ENCODE results near the gene WASF2.
A peak's percentile ranks its signal among the peaks of the same experiment; 100 is the strongest.
"Not testable (repeated sequence)": the region's sequence is repeated elsewhere in the genome, so short reads cannot be mapped to it uniquely, and the experiment has no call there.

The WASF2 gene

GRCh38 chr1:27489973-27490741 lies at the start of gene WASF2:
TSS of gene WASF2 (minus strand) at chr1:27490167. CDS start at chr1:27428890, 61,277 bp downstream.
- DNase-seq (ENCODE audit: low spot score), result peak; percentile 98

GRCh38 chr1:27538793-27539192 lies 48.8 kb upstream of the WASF2 start:
- no peak for DNase-seq (ENCODE audit: low spot score)

- DNase-seq (ENCODE audit: low spot score), result not testable (repeated sequence)
Observed at GRCh38 chr1:27538305-27538676, 48.3 kb upstream of the WASF2 start.

GRCh38 chr1:27536767-27537166 lies 46.8 kb upstream of the WASF2 start:
- peak; percentile 69 for DNase-seq (ENCODE audit: low spot score)

- no peak for DNase-seq (ENCODE audit: low spot score)
Observed at GRCh38 chr1:27536010-27536757, 46.2 kb upstream of the WASF2 start.

GRCh38 chr1:27535386-27535785 lies 45.4 kb upstream of the WASF2 start:
- DNase-seq (ENCODE audit: low spot score), result no peak

- DNase-seq (ENCODE audit: low spot score), result no peak
Observed at GRCh38 chr1:27531959-27532685, 42.2 kb upstream of the WASF2 start.

GRCh38 chr1:27530192-27530591 lies 40.2 kb upstream of the WASF2 start:
- DNase-seq (ENCODE audit: low spot score), result no peak

- DNase-seq (ENCODE audit: low spot score), result no peak
Observed at GRCh38 chr1:27529704-27530018, 39.7 kb upstream of the WASF2 start.

GRCh38 chr1:27528818-27529703 lies 39.1 kb upstream of the WASF2 start:
- peak; percentile 72 for DNase-seq (ENCODE audit: low spot score)

- DNase-seq (ENCODE audit: low spot score), result no peak
Observed at GRCh38 chr1:27527890-27528817, 38.2 kb upstream of the WASF2 start.

GRCh38 chr1:27527223-27527889 lies 37.4 kb upstream of the WASF2 start:
- no peak for DNase-seq (ENCODE audit: low spot score)

- DNase-seq (ENCODE audit: low spot score), result no peak
Observed at GRCh38 chr1:27526569-27527222, 36.7 kb upstream of the WASF2 start.

- DNase-seq (ENCODE audit: low spot score), result peak; percentile 65
Observed at GRCh38 chr1:27525296-27526272, 35.6 kb upstream of the WASF2 start.

GRCh38 chr1:27523337-27524020 lies 33.5 kb upstream of the WASF2 start:
- no peak for DNase-seq (ENCODE audit: low spot score)

GRCh38 chr1:27522432-27523336 lies 32.7 kb upstream of the WASF2 start:
- DNase-seq (ENCODE audit: low spot score), result no peak
